ENCODE data around the gene CABLES2.

CABLES2 gene

GRCh38 chr20:62410746-62411478, 3.8 kb upstream of the CABLES2 start:
- Histone ChIP-seq H3K4me3 (no peak overlapping the region), H3K27ac (no peak overlapping the region)
- TF ChIP-seq CTCF (IDR thresholded peaks at IDR 0.05), result no peak
- no peak for DNase-seq (ENCODE audit: low spot score)

- Histone ChIP-seq H3K4me3 (no peak overlapping the region), H3K27ac (no peak overlapping the region)
- DNase-seq (ENCODE audit: low spot score), result no peak
- no peak for TF ChIP-seq CTCF (IDR thresholded peaks at IDR 0.05)
These were observed 3.1 kb upstream of the CABLES2 start for GRCh38 chr20:62409931-62410745.

GRCh38 chr20:62409086-62409853, 2.2 kb upstream of the CABLES2 start:
- no peak for TF ChIP-seq CTCF (IDR thresholded peaks at IDR 0.05)
- Histone ChIP-seq H3K4me3 (no peak overlapping the region), H3K27ac (no peak overlapping the region)
- no peak for DNase-seq (ENCODE audit: low spot score)

GRCh38 chr20:62408640-62409039, 1.6 kb upstream of the CABLES2 start:
- Histone ChIP-seq H3K27ac (no peak overlapping the region), H3K4me3 (no peak overlapping the region)
- TF ChIP-seq CTCF (IDR thresholded peaks at IDR 0.05), result no peak
- no peak for DNase-seq (ENCODE audit: low spot score)

- no peak overlapping the region for H3K4me3 ChIP-seq
- no peak for DNase-seq (ENCODE audit: low spot score)
- no peak for TF ChIP-seq CTCF (IDR thresholded peaks at IDR 0.05)
- no peak overlapping the region for H3K27ac ChIP-seq
These were observed 970 bp upstream of the CABLES2 start for GRCh38 chr20:62408055-62408454.

GRCh38 chr20:62406635-62407176, 379 bp downstream of the CABLES2 start:
- Histone ChIP-seq H3K27ac (peak overlapping the region; percentile 43 to 83), H3K4me3 (peak overlapping the region; percentile 92)
- TF ChIP-seq CTCF (IDR thresholded peaks at IDR 0.05), result no peak
- DNase-seq (ENCODE audit: low spot score), result no peak

All from coronary artery (tissue), 2 donors.